Uterus (tissue), 4 donors: ENCODE data around the gene FGR. TPM values are rescaled to one million over a fixed set of nuclear protein-coding genes. Genes with fewer than 3 reads are reported as not detected.
A peak's percentile ranks its signal among the peaks of the same experiment; 100 is the strongest.

Source experiments
- DNase-seq, 2 donors: peaks; one replicate each; pipeline ENCODE4 v3.0.0-alpha.2; 2019 to 2020
- H3K27ac ChIP-seq, 2 donors: fragments of 200-600 bp; sonication (generic); 1 replicate in 1 of 2; 2 replicates in 1 of 2; pipeline ENCODE4 v1.5.1; 2016 to 2018
- H3K27me3 ChIP-seq, 2 donors: fragments of 200-600 bp; sonication (generic); one replicate each; pipeline ENCODE4 v1.5.1; 2018 to 2019; ENCODE audit warnings: control low read depth in 1 of 2
- H3K36me3 ChIP-seq, 2 donors: fragments of 200-600 bp; sonication (generic); one replicate each; pipeline ENCODE4 v1.5.1; 2019; ENCODE audit warnings: control low read depth in 1 of 2
- H3K4me1 ChIP-seq, 2 donors: fragments of 200-600 bp; sonication (generic); one replicate each; pipeline ENCODE4 v1.5.1; 2018 to 2019; ENCODE audit warnings: control low read depth in 1 of 2
- H3K4me3 ChIP-seq, 2 donors: fragments of 200-600 bp; sonication (generic); 1 replicate in 1 of 2; 2 replicates in 1 of 2; pipeline ENCODE4 v1.5.1; 2018 to 2019; ENCODE audit warnings: mild to moderate bottlenecking in 1 of 2
- H3K9me3 ChIP-seq, 2 donors: fragments of 200-600 bp; sonication (generic); one replicate each; pipeline ENCODE4 v1.5.1; 2019; ENCODE audit warnings: control low read depth in 1 of 2
- CTCF ChIP-seq, 4 experiments: fragments of 200-600 bp in 2 of 4; fragments of 450-650 bp in 2 of 4; sonication (generic) in 2 of 4; IDR thresholded peaks; one replicate each; pipeline ENCODE4 v1.5.1; 2016 to 2019; ENCODE audit warnings: antibody characterized with exemption in 4 of 4, mild to moderate bottlenecking in 2 of 4, moderate library complexity in 1 of 4
- POLR2A ChIP-seq, 2 donors: fragments of 450-650 bp; IDR thresholded peaks; one replicate each; pipeline ENCODE4 v1.6.1; 2016; ENCODE audit warnings: antibody characterized with exemption in 2 of 2, mild to moderate bottlenecking in 1 of 2, moderate library complexity in 1 of 2
- intact Hi-C: fragments of 100-400 bp; cut with DNase I; formaldehyde crosslinking; loops from one replicate; pipeline ENCODE4 v1.15.1; 2023; ENCODE audit warnings: low total_unique reads
- total RNA-seq, 4 donors: library from RNA; depleted of rRNA in 3 of 4; stranded (reverse); fragments of >200 nt in 3 of 4; gene quantifications; one replicate each; pipeline versions ENCODE4 v1.1.0 to v1.2.4, GENCODE V29; 2014 to 2023
- donor health status: DM: yes; HTN: yes; CAD: no.

Gene FGR
- total RNA-seq, 4 donors from 2014 or later, result 3.0 to 35.9 (median 18.8) TPM

- intact Hi-C loops, result loop anchor here (10.0 kb wide), 2 partner anchors 60 to 360 kb away; partner anchors contain the start of gene AHDC1
- no peaks in the 10 kb centered on the region for H3K9me3 ChIP-seq
- DNase-seq, result no peak
- no peaks in the 10 kb centered on the region for H3K36me3 ChIP-seq
- H3K4me3 ChIP-seq, result no peak overlapping the region
- peaks cover 0 to 6% of the 10 kb centered on the region in 2 donors for H3K4me1 ChIP-seq
- no peaks in the 10 kb centered on the region for H3K27me3 ChIP-seq
- H3K27ac ChIP-seq, result no peak overlapping the region
- TF ChIP-seq POLR2A (IDR thresholded peaks at IDR 0.05), result no peak
- no peak for TF ChIP-seq CTCF (IDR thresholded peaks at IDR 0.05)
Observed at GRCh38 chr1:27665016-27665651, 30.1 kb upstream of the FGR start.

GRCh38 chr1:27664291-27664690 is 29.3 kb upstream of the FGR start:
- Histone ChIP-seq H3K9me3 (no peaks in the 10 kb centered on the region), H3K4me3 (no peak overlapping the region), H3K4me1 (no peaks in the 10 kb centered on the region), H3K27ac (no peak overlapping the region), H3K27me3 (no peaks in the 10 kb centered on the region), H3K36me3 (no peaks in the 10 kb centered on the region)
- DNase-seq, result no peak
- intact Hi-C loops, result loop anchor here (5.0 to 10.0 kb wide), 3 partner anchors 59 to 359 kb away; partner anchors contain the start of gene AHDC1
- no peak for TF ChIP-seq CTCF (IDR thresholded peaks at IDR 0.05)
- no peak for TF ChIP-seq POLR2A (IDR thresholded peaks at IDR 0.05)

- Histone ChIP-seq H3K4me3 (no peak overlapping the region), H3K36me3 (no peaks in the 10 kb centered on the region), H3K9me3 (no peaks in the 10 kb centered on the region), H3K4me1 (peaks cover 0 to 3% of the 10 kb centered on the region in 2 donors), H3K27ac (peak overlapping the region in 1 of 2 donors; percentile 75), H3K27me3 (no peaks in the 10 kb centered on the region)
- peak; percentile 85 to 86 for DNase-seq
- peak; percentile 89 to 98 (median 92) for TF ChIP-seq CTCF (IDR thresholded peaks at IDR 0.05)
- no peak for TF ChIP-seq POLR2A (IDR thresholded peaks at IDR 0.05)
- intact Hi-C loops, result loop anchor here (5.0 to 10.0 kb wide), 3 partner anchors 58 to 358 kb away; partner anchors contain the start of gene AHDC1
Observed at GRCh38 chr1:27662707-27663393, 27.9 kb upstream of the FGR start.

- Histone ChIP-seq H3K27me3 (no peaks in the 10 kb centered on the region), H3K4me3 (no peak overlapping the region), H3K4me1 (peaks cover 0 to 3% of the 10 kb centered on the region in 2 donors), H3K27ac (peak overlapping the region in 1 of 2 donors; percentile 75), H3K36me3 (no peaks in the 10 kb centered on the region), H3K9me3 (no peaks in the 10 kb centered on the region)
- no peak for DNase-seq
- intact Hi-C loops, result loop anchor here (5.0 to 10.0 kb wide), 3 partner anchors 57 to 357 kb away; partner anchors contain the start of gene AHDC1
- TF ChIP-seq CTCF (IDR thresholded peaks at IDR 0.05) (no peak), POLR2A (IDR thresholded peaks at IDR 0.05) (no peak)
Observed at GRCh38 chr1:27662261-27662660, 27.3 kb upstream of the FGR start.
